Adrenal gland (tissue), 12 donors: ENCODE results near the gene THOC3. TPM values are rescaled to one million over a fixed set of nuclear protein-coding genes. Genes with fewer than 3 reads are reported as not detected.
A peak's percentile ranks its signal among the peaks of the same experiment; 100 is the strongest.
"Not testable (repeated sequence)": the region's sequence is repeated elsewhere in the genome, so short reads cannot be mapped to it uniquely, and the experiment has no call there.

Source experiments
- DNase-seq, 7 donors: peaks; one replicate each; pipeline ENCODE4 v3.0.0-alpha.2; 2019 to 2020
- H3K27ac ChIP-seq, 5 donors: fragments of 200-600 bp; sonication (generic) in 4 of 5; 1 replicate in 3 of 5; 2 replicates in 2 of 5; pipeline versions ENCODE4 v1.5.1 to v1.8.0; 2016 to 2020; ENCODE audit warnings: mild to moderate bottlenecking in 1 of 5
- H3K27me3 ChIP-seq: fragments of 200-600 bp; 2 replicates; pipeline ENCODE4 v1.8.0; 2021
- H3K36me3 ChIP-seq, 2 donors: fragments of 200-600 bp; replicated peaks in 1 of 2; 1 replicate in 1 of 2; 2 replicates in 1 of 2; pipeline versions ENCODE4 v1.5.1 to v1.8.0; 2018 to 2022
- H3K4me1 ChIP-seq, 2 donors: fragments of 200-600 bp; replicated peaks in 1 of 2; 1 replicate in 1 of 2; 2 replicates in 1 of 2; pipeline versions ENCODE4 v1.5.1 to v1.8.0; 2018 to 2021
- H3K4me3 ChIP-seq, 4 donors: fragments of 200-600 bp; sonication (generic) in 3 of 4; one replicate each; pipeline ENCODE4 v1.5.1; 2016 to 2018
- H3K9me3 ChIP-seq, 3 donors: fragments of 200-600 bp; sonication (generic) in 1 of 3; replicated peaks in 1 of 3; 1 replicate in 2 of 3; 2 replicates in 1 of 3; pipeline versions ENCODE4 v1.5.1 to v1.8.0; 2016 to 2021
- POLR2A ChIP-seq, 2 donors: fragments of 450-650 bp; IDR thresholded peaks; one replicate each; pipeline ENCODE4 v1.6.1; 2017; ENCODE audit warnings: antibody characterized with exemption in 2 of 2, mild to moderate bottlenecking in 2 of 2, moderate library complexity in 1 of 2
- WGBS, 4 donors: extraction: QIAGEN DNeasy Blood & Tissue Kit in 2 of 4; methylation state at CpG; one replicate each; pipeline versions ENCODE4 v1.1.5 to v1.1.7; 2013 to 2017; 5-methylcytosine and 5-hydroxymethylcytosine counted together
- intact Hi-C, 2 donors: fragments of 100-400 bp; cut with DNase I; formaldehyde crosslinking; loops; one replicate each; pipeline versions ENCODE4 v1.14.1 to v1.15.0; 2022 to 2023
- polyA plus RNA-seq, 3 donors: library from polyadenylated mRNA; stranded (reverse); fragments of 200-250 nt in 2 of 3; fragments of 350-450 nt in 1 of 3; fragmentation: Illumina TruSeq in 1 of 3; extraction: RNeasy Lipid Tissue Mini Kit (QIAGEN cat#74804) in 1 of 3; gene quantifications; one replicate each; pipeline ENCODE4 v1.2.3, GENCODE V29; 2013 to 2014
- total RNA-seq, 9 donors: library from RNA; depleted of rRNA in 4 of 9; stranded (reverse); fragments of >200 nt in 4 of 9; fragments of 120-200 nt in 1 of 9; fragmentation: NEBNext Ultra II Directional in 1 of 9; extraction: Animal tissue kit (Norgen Biotek cat#: 25700) in 1 of 9; gene quantifications; one replicate each; pipeline versions ENCODE4 v1.1.0 to v1.2.4, GENCODE V29; 2013 to 2023
- TF ChIP-seq, protein P1 (sequence below), 6 experiments: fragments of 450-650 bp in 4 of 6; fragments of 200-600 bp in 2 of 6; sonication (generic) in 1 of 6; IDR thresholded peaks; 1 replicate in 5 of 6; 2 replicates in 1 of 6; pipeline versions ENCODE4 v1.5.1 to v1.8.0; 2016 to 2021; ENCODE audit warnings: antibody characterized with exemption in 6 of 6, mild to moderate bottlenecking in 2 of 6, moderate library complexity in 1 of 6
- donor health status: healthy with polysubstance abuse.
- donor health status: Bipolar disorder and iron deficiency.
- donor health status: DM: yes; HTN: yes; CAD: no.
- donor health status: DM: no; HTN: no; CAD: no.
- donor health status: DM: no; HTN: no; CAD: no.
- donor health status: DM: yes; HTN: yes; CAD: no.

The THOC3 gene
- total and polyA plus RNA-seq, 12 donors = 7.6 to 70.0 (median 35.0) TPM

DNA sequence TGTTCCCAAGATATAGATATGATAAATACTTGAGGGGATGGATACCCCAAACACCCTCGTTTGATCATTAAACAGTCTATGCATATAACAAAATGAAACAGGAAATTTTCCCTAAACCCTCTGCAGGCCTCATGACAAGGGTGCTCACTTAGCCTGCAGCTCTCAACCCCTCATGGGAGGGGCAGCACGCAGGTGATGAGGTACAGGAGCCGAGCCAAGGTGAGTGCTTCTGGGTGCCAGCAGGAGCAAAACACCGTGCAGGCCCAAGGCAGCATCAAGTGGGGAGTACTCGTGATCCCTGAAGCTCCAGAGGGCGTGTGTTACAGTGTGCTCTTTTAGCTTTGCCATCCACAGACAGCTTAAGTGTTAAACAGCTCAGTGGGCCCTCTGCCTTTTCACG, 24.9 kb downstream of the THOC3 start:
- intact Hi-C loops, H3K9me3 ChIP-seq, H3K36me3 ChIP-seq, H3K4me3 ChIP-seq, DNase-seq, H3K4me1 ChIP-seq, H3K27me3 ChIP-seq, H3K27ac ChIP-seq: not testable (repeated sequence)
- WGBS, 4 donors = 95 to 100% (median 98%) methylated on average over 1 to 4 of the region's 7 CpGs; no CpG with 5 or more reads in 1 of the 4 donors

DNA sequence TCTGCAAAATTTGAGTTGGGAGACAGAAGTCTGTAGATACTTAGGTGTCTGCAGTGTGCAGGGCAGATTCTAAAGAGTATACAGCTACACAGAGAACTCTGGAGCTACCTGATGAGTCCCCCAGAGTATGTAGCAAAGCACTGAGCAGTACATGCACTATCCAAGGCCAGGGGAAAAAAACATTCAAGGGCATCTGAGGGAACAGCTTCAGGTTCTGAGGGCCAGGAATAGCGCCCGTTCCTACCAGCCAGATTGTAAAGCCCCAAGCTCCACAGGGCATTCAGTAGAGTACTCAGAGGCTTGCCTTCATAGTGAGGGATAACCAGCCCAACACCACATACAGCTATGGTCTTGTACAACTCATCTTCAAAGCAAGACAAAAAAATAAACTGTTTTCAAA, 27.5 kb downstream of the THOC3 start:
- H3K27me3 ChIP-seq, H3K27ac ChIP-seq, H3K4me3 ChIP-seq, H3K9me3 ChIP-seq, intact Hi-C loops, DNase-seq, H3K4me1 ChIP-seq, H3K36me3 ChIP-seq: not testable (repeated sequence)
- 34 to 90% (median 75%) methylated on average over 2 of the region's 2 CpGs for WGBS, 4 donors

DNA sequence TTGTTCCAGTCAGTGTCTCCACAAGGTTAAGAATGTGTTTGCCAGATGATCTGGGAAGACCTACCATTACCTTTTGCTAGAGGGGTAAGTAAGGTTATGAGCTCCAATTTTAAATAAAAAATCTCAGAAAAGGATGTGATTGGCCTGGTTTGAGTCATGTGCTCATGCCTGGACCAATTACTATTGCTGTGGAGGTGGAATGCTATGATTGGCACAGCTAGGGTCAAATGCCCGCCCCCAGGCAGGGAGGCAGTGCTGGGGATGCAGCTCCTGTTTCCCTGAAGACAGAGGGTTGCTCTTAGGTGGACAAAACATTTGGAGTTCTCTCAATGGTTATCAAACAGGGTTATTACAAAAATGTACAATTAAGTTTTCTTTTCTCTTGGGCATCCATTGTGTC, 29.6 kb downstream of the THOC3 start:
- H3K36me3 ChIP-seq, H3K4me3 ChIP-seq, H3K9me3 ChIP-seq, H3K4me1 ChIP-seq, H3K27ac ChIP-seq, intact Hi-C loops, H3K27me3 ChIP-seq, DNase-seq: not testable (repeated sequence)
- WGBS, 4 donors = 92 to 100% (median 100%) methylated on average over 1 of the region's 1 CpG

DNA sequence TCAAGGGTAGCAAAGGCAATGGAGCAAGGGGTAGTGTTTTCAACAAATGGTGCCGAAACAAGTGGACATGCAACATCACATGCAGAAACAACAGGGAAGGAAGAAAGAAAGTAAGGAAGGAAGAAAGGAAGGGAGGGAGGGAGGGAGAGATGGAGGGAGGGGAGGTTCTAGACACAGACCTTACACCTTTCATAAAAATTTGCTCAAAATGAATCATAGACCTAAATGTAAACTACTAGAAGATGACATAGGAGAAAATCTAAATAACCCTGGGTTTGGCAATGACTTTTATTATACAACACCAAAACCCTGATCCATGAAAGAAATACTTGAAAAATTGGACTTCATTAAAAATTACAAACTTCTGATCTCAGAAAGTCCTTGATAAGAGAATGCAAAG, 39.4 kb downstream of the THOC3 start:
- H3K4me1 ChIP-seq, H3K9me3 ChIP-seq, H3K27ac ChIP-seq, intact Hi-C loops, H3K27me3 ChIP-seq, DNase-seq, H3K36me3 ChIP-seq, H3K4me3 ChIP-seq: not testable (repeated sequence)
- 87 to 100% (median 93%) methylated on average over 1 of the region's 1 CpG for WGBS, 4 donors

DNA sequence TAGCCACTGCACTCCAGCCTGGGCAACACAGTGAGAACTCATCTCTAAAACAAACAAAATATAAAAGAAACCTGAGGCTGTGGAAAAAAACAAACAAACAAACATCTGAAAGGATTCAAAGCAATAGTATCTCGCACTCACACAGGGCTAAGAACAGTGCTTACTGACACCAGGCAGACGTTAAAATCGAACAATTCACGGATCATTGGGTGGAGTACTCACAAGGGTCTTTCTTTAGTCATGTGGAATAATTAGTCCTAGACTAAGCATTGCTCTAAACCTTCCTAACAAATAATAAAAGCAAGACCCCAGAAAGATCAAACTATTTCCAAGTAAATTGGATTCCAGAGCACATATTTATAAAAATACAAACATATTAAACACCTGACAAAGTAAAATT, 43.0 kb downstream of the THOC3 start:
- H3K27ac ChIP-seq, H3K27me3 ChIP-seq, H3K4me1 ChIP-seq, H3K36me3 ChIP-seq, H3K9me3 ChIP-seq, DNase-seq, H3K4me3 ChIP-seq, intact Hi-C loops: not testable (repeated sequence)
- WGBS, 4 donors = 90 to 96% (median 92%) methylated on average over 4 of the region's 4 CpGs

DNA sequence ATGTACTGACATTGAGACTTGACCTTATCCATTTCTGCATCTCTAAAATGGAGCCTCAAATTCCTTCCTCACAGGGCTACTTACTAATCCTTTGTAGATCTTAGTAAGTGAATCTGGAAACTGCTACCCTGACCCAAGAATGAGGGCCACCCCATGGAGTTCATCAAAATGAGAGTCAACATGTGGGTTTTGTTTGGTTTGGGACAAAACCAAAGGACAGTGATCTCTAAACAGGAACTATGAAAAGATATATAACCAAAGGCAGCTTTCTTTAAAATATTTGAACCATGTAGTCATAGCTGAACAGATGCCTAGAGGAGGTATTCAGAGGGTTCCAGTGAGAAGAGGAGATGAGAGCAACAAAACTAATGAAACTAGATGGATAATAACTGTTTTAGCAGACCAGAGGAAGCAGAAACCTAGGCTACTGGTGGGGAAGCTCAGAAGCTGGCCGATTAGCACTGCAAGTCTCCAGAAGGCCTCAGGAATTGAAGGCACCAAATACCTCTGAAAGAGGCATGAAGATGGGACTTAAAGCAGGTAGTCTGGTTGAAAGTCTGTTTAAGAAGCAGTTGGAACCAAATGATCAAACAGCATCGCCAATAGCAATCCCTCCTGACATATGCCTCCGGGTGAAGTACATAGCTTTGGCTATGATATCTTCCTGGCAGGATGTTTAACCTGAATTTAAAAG, 45.8 kb downstream of the THOC3 start:
- no peaks in the 10 kb centered on the region for H3K9me3 ChIP-seq
- TF ChIP-seq POLR2A (IDR thresholded peaks at IDR 0.05) = no peak
- TF ChIP-seq, protein P1, sequence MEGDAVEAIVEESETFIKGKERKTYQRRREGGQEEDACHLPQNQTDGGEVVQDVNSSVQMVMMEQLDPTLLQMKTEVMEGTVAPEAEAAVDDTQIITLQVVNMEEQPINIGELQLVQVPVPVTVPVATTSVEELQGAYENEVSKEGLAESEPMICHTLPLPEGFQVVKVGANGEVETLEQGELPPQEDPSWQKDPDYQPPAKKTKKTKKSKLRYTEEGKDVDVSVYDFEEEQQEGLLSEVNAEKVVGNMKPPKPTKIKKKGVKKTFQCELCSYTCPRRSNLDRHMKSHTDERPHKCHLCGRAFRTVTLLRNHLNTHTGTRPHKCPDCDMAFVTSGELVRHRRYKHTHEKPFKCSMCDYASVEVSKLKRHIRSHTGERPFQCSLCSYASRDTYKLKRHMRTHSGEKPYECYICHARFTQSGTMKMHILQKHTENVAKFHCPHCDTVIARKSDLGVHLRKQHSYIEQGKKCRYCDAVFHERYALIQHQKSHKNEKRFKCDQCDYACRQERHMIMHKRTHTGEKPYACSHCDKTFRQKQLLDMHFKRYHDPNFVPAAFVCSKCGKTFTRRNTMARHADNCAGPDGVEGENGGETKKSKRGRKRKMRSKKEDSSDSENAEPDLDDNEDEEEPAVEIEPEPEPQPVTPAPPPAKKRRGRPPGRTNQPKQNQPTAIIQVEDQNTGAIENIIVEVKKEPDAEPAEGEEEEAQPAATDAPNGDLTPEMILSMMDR (IDR thresholded peaks at IDR 0.05) = no peak
- no peaks in the 10 kb centered on the region for H3K27me3 ChIP-seq
- peak in 1 of 7 donors; percentile 8 for DNase-seq
- WGBS, 4 donors = 85 to 90% (median 88%) methylated on average over 3 of the region's 3 CpGs
- H3K27ac ChIP-seq = peak overlapping the region in 1 of 5 donors; percentile 13
- no peaks in the 10 kb centered on the region for H3K36me3 ChIP-seq
- H3K4me3 ChIP-seq = no peak overlapping the region
- H3K4me1 ChIP-seq = no peaks in the 10 kb centered on the region
- intact Hi-C loops = no loop called here

DNA sequence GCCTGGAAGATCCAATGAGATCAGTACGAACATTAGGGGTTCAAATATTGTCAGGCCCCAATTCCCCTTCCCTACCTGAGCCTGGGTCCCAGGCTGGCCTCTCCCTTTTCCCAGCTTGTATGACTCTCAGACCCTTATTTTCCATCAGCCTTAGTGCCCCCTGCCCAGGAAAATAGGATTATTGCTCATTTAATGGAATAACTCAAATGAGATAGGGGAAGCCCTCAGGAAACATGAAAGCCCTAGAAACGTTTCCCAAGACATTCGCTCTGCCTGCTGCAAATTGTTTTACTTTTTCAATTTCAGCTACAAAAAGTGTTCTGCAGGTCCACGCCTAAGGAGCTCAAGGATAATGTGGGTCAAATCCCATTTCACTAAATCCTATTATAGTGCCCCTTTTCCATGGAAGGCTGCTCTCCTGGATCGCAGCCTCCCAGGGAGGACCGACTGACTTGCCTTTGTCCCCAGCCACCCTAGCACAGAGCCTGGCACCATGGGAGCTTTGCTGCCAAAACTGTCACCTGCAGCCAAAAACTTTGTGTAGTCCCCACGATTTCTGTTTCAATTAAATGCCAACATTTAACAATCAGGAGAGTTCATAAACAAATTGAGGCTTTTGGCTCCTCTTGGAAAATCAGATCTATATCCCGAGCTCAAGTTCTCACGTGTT, 46.9 kb downstream of the THOC3 start:
- DNase-seq = no peak
- 85 to 95% (median 91%) methylated on average over 9 of the region's 9 CpGs for WGBS, 4 donors
- no peak for TF ChIP-seq POLR2A (IDR thresholded peaks at IDR 0.05)
- TF ChIP-seq, protein P1 (IDR thresholded peaks at IDR 0.05) = no peak
- Histone ChIP-seq H3K4me1 (no peaks in the 10 kb centered on the region), H3K9me3 (no peaks in the 10 kb centered on the region), H3K27ac (no peak overlapping the region), H3K36me3 (no peaks in the 10 kb centered on the region), H3K4me3 (no peak overlapping the region), H3K27me3 (no peaks in the 10 kb centered on the region)
- intact Hi-C loops = no loop called here
